ENCODE data around the gene ZSWIM2.

GRCh38 chr2:186895451-186895850, 46.5 kb upstream of the ZSWIM2 start:
- no peak for TF ChIP-seq CTCF (IDR thresholded peaks at IDR 0.05)
- no peak for TF ChIP-seq POLR2AphosphoS5 (IDR thresholded peaks at IDR 0.05)
